DND-41 (cell line): ENCODE results near the gene TOR1A.

Experiments used
- CTCF ChIP-seq: IDR thresholded peaks from 2 replicates; pipeline ENCODE4 v1.5.1; 2012; ENCODE audit warnings: borderline replicate concordance, low read length, moderate library complexity, mild to moderate bottlenecking; ENCODE audit not compliant: poor library complexity, severe bottlenecking; ENCODE audit errors: extremely low read depth
- EZH2 ChIP-seq: IDR thresholded peaks from 3 replicates; pipeline ENCODE4 v1.6.1; 2012; ENCODE audit warnings: borderline replicate concordance, low read depth, mild to moderate bottlenecking, moderate library complexity, low read length, inconsistent platforms; ENCODE audit not compliant: severe bottlenecking

- TF ChIP-seq CTCF (no peak), EZH2 (no peak)
Measured at GRCh38 chr9:129852579-129852978, 28.6 kb upstream of the TOR1A start.
